ENCODE data around the gene ANKRD13B. TPM values are rescaled to one million over a fixed set of nuclear protein-coding genes. Genes with fewer than 3 reads are reported as not detected.

ANKRD13B gene
- total and polyA plus RNA-seq, 8 donors = 1.8 to 12.3 (median 4.2) TPM; not detected in 1

- H3K27me3 ChIP-seq = no peaks in the 10 kb centered on the region
- H3K36me3 ChIP-seq = peaks cover 0 to 19% (median 14%) of the 10 kb centered on the region in 4 donors
- H3K9me3 ChIP-seq = no peaks in the 10 kb centered on the region
- intact Hi-C loops (cut with DNase I; ENCODE audit: low total_unique reads) = no loop called here
- peak; percentile 20 to 36 for DNase-seq
- TF ChIP-seq POLR2A (IDR thresholded peaks at IDR 0.05) = no peak
- TF ChIP-seq POLR2AphosphoS5 (IDR thresholded peaks at IDR 0.05) = no peak
- no peak for TF ChIP-seq EP300 (IDR thresholded peaks at IDR 0.05)
- TF ChIP-seq, protein P1, sequence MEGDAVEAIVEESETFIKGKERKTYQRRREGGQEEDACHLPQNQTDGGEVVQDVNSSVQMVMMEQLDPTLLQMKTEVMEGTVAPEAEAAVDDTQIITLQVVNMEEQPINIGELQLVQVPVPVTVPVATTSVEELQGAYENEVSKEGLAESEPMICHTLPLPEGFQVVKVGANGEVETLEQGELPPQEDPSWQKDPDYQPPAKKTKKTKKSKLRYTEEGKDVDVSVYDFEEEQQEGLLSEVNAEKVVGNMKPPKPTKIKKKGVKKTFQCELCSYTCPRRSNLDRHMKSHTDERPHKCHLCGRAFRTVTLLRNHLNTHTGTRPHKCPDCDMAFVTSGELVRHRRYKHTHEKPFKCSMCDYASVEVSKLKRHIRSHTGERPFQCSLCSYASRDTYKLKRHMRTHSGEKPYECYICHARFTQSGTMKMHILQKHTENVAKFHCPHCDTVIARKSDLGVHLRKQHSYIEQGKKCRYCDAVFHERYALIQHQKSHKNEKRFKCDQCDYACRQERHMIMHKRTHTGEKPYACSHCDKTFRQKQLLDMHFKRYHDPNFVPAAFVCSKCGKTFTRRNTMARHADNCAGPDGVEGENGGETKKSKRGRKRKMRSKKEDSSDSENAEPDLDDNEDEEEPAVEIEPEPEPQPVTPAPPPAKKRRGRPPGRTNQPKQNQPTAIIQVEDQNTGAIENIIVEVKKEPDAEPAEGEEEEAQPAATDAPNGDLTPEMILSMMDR (IDR thresholded peaks at IDR 0.05) = no peak
- 91 to 96% (median 94%) methylated on average over 3 of the region's 3 CpGs for WGBS, 5 donors
- peaks cover 19 to 56% (median 51%) of the 10 kb centered on the region in 4 donors for H3K4me1 ChIP-seq
- H3K27ac ChIP-seq = peak overlapping the region in 1 of 5 donors; percentile 20
- no peak overlapping the region for H3K4me3 ChIP-seq
These were observed 29.1 kb upstream of the ANKRD13B start for GRCh38 chr17:29563816-29564215.

GRCh38 chr17:29565643-29566472, 27.1 kb upstream of the ANKRD13B start:
- DNase-seq = peak; percentile 59 to 71
- Histone ChIP-seq H3K4me3 (peak overlapping the region; percentile 47 to 89 (median 60)), H3K27ac (peak overlapping the region; percentile 87 to 94 (median 91)), H3K36me3 (peaks cover 0 to 19% (median 14%) of the 10 kb centered on the region in 4 donors), H3K4me1 (peaks cover 27 to 72% (median 66%) of the 10 kb centered on the region in 4 donors), H3K9me3 (no peaks in the 10 kb centered on the region), H3K27me3 (no peaks in the 10 kb centered on the region)
- intact Hi-C loops (cut with DNase I; ENCODE audit: low total_unique reads) = no loop called here
- 5 to 15% (median 12%) methylated on average over 36 to 55 of the region's 55 CpGs for WGBS, 5 donors
- TF ChIP-seq, protein P1 (IDR thresholded peaks at IDR 0.05) = no peak
- no peak for TF ChIP-seq POLR2A (IDR thresholded peaks at IDR 0.05)
- no peak for TF ChIP-seq POLR2AphosphoS5 (IDR thresholded peaks at IDR 0.05)
- no peak for TF ChIP-seq EP300 (IDR thresholded peaks at IDR 0.05)

- peak; percentile 79 to 91 for DNase-seq
- H3K4me1 ChIP-seq = peaks cover 27 to 73% (median 66%) of the 10 kb centered on the region in 4 donors
- H3K36me3 ChIP-seq = peaks cover 0 to 14% (median 13%) of the 10 kb centered on the region in 4 donors
- WGBS, 5 donors = 0 to 2% (median 1%) methylated on average over 12 to 94 of the region's 94 CpGs
- no peaks in the 10 kb centered on the region for H3K9me3 ChIP-seq
- H3K27me3 ChIP-seq = no peaks in the 10 kb centered on the region
- TF ChIP-seq, protein P1 (IDR thresholded peaks at IDR 0.05) = no peak
- TF ChIP-seq POLR2A (IDR thresholded peaks at IDR 0.05) = peak in 1 of 4 donors; percentile 34
- peak in 2 of 3 donors; percentile 75 to 79 for TF ChIP-seq POLR2AphosphoS5 (IDR thresholded peaks at IDR 0.05)
- intact Hi-C loops (cut with DNase I; ENCODE audit: low total_unique reads) = no loop called here
- peak within 1 kb of the TSS; percentile 47 to 89 (median 60) for H3K4me3 ChIP-seq
- H3K27ac ChIP-seq = peak within 1 kb of the TSS; percentile 87 to 94 (median 91)
These were observed 26.2 kb upstream of the ANKRD13B start, which contains the start of gene ABHD15 for GRCh38 chr17:29566473-29567303. Gene ABHD15 (minus strand): TSS chr17:29567037. CDS start chr17:29566966, 71 bp downstream.

GRCh38 chr17:29567304-29567553, 25.7 kb upstream of the ANKRD13B start:
- 0 to 1% (median 1%) methylated on average over 6 to 27 of the region's 27 CpGs for WGBS, 5 donors
- peaks cover 0 to 13% (median 11%) of the 10 kb centered on the region in 4 donors for H3K36me3 ChIP-seq
- TF ChIP-seq POLR2A (IDR thresholded peaks at IDR 0.05) = no peak
- TF ChIP-seq, protein P1 (IDR thresholded peaks at IDR 0.05) = no peak
- no peak for TF ChIP-seq EP300 (IDR thresholded peaks at IDR 0.05)
- no peak for TF ChIP-seq POLR2AphosphoS5 (IDR thresholded peaks at IDR 0.05)
- intact Hi-C loops (cut with DNase I; ENCODE audit: low total_unique reads) = no loop called here
- peak overlapping the region; percentile 87 to 94 (median 91) for H3K27ac ChIP-seq
- no peaks in the 10 kb centered on the region for H3K9me3 ChIP-seq
- H3K27me3 ChIP-seq = no peaks in the 10 kb centered on the region
- peak overlapping the region; percentile 47 to 89 (median 60) for H3K4me3 ChIP-seq
- no peak for DNase-seq
- peaks cover 29 to 73% (median 69%) of the 10 kb centered on the region in 4 donors for H3K4me1 ChIP-seq

Measured in stomach (tissue), 9 donors.